ENCODE data around the gene NPPA. TPM values are rescaled to one million over a fixed set of nuclear protein-coding genes. Genes with fewer than 3 reads are reported as not detected.
A peak's percentile ranks its signal among the peaks of the same experiment; 100 is the strongest.

The NPPA gene
- polyA plus RNA-seq, 1 donor = 1.8 TPM

GRCh38 chr1:11841245-11842153 lies 6.1 kb downstream of the NPPA start:
- no peak for DNase-seq

DNA sequence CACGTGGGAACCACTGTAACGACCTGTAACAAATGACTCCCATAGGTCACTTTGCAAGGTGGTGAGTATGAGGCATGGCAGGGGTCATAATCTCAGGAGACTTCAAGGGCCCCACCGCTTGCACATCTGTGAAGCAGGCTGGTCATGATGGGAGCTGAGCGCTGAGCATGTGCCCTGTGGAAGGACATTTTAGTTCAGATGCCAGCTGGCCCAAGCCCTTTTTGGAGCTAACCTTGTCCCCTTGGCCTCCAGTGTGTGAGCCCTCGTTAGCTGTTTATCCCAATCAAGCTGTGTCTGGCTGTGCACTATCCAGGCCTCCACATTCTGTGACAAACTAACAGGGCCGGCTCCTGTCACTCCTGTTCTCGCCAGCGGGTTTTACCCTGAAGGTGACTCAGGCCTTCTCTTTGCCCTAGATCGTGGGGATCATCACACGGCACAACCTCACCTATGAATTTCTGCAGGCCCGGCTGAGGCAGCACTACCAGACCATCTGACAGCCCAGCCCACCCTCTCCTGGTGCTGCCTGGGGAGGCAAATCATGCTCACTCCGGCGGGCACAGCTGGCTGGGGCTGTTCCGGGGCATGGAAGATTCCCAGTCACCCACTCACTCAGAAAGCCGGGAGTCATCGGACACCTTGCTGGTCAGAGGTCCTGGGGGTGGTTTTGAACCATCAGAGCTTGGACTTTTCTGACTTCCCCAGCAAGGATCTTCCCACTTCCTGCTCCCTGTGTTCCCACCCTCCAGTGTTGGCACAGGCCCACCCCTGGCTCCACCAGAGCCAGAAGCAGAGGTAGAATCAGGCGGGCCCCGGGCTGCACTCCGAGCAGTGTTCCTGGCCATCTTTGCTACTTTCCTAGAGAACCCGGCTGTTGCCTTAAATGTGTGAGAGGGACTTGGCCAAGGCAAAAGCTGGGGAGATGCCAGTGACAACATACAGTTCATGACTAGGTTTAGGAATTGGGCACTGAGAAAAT lies 7.6 kb downstream of the NPPA start:
- no peak for DNase-seq

GRCh38 chr1:11838349-11839272 lies 9.0 kb downstream of the NPPA start:
- DNase-seq = peak; percentile 68

- no peak for DNase-seq
Measured at GRCh38 chr1:11837767-11838348, 9.7 kb downstream of the NPPA start.

GRCh38 chr1:11836955-11837766 lies 10.4 kb downstream of the NPPA start:
- no peak for DNase-seq

GRCh38 chr1:11835441-11836225 lies 11.9 kb downstream of the NPPA start:
- no peak for DNase-seq

GRCh38 chr1:11833900-11834299 lies 13.7 kb downstream of the NPPA start:
- no peak for DNase-seq

GRCh38 chr1:11833497-11833896 lies 14.1 kb downstream of the NPPA start:
- no peak for DNase-seq

GRCh38 chr1:11831945-11832725 lies 15.4 kb downstream of the NPPA start:
- DNase-seq = no peak

DNA sequence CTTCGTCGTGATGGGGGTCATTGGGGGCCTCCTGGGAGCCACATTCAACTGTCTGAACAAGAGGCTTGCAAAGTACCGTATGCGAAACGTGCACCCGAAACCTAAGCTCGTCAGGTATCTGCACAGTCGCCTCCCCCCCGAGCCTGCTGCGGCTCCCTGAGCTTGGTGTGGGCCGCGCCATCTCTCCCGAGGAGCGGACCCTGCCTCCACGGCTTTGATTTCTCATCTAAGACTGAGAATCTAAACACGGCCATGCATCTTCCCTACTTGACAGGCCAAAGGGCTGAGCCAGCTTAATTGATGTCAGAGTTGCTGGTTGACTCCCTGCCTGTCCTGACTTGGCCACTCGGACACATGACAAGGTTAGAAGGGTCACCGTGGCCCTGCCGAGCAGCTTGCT lies 19.1 kb downstream of the NPPA start:
- DNase-seq = no peak

- DNase-seq = no peak
Measured at GRCh38 chr1:11826946-11827345, 20.6 kb downstream of the NPPA start.

DNA sequence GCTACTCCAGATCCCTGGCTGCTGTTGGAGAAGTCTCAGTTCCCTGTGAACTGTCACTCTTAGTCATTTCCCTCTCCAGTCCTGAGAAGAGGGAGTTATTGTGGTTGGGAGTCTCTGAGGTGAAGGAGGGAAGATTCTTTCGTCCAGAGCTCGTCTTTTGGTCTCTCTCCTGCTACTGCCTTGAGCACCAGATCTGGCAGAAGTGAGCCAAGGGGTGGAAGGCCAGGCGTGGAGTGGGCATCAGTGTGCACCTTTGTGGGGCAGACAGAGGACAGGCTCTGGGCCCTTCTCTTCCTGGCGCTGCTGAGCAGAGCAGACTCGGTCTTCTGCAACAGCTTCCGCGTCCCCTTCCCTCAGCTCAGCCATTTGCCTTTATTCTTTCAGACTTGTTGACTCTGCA lies 22.5 kb downstream of the NPPA start:
- DNase-seq = no peak

DNA sequence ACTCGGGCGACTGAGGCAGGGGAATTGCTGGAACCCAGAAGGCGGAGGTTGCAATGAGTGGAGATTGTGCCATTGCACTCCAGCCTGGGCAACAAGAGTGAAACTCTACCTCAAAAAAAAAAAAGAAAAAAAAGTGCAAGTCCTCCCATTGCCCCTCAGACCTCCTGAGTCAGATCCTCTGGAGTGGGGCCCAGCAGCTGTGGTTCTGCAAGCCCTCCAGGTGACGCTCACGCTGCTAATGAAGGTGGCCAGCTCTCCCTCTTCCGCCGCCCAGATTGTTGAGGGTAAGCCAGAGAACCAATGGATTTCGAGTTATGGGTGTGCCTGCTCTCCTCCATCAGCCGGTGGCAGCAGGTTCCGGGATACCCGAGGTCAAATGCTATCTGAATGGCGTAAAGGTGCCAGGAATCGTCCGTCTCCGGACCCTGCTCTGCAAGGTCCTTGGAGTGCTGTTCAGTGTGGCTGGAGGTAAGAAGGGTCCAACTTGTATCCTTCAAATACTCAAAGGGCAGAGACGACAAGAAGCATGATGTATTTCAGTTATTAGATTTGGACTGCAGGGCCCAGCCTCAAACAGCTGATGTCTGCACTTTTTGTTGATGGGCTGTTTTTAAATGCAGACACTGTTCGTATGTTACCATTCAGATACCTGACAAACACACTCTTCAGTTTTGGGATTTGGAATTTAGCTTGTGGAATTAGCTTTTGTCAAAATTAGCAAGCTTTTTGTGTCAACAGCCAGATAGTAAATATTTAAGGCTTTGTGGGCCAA lies 24.0 kb downstream of the NPPA start:
- no peak for DNase-seq

DNA sequence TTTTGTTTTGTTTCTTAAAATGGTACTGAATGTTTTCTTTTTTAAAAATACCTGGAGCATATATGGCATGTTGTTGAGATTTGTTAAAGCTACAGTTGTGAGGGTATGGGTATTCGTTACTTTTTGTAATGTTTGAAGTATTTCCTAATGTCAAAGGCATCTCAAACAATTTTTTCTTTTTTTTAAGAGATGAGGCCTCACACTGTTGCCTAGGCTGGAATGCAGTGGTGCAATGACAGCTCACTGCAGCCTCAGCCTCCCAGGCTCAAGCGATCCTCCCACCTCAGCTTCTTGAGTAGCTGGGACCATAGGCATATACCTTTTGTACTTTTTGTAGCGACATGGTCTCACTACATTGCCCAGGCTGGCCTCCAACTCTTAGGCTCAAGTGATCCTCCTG lies 25.5 kb downstream of the NPPA start:
- no peak for DNase-seq

DNA sequence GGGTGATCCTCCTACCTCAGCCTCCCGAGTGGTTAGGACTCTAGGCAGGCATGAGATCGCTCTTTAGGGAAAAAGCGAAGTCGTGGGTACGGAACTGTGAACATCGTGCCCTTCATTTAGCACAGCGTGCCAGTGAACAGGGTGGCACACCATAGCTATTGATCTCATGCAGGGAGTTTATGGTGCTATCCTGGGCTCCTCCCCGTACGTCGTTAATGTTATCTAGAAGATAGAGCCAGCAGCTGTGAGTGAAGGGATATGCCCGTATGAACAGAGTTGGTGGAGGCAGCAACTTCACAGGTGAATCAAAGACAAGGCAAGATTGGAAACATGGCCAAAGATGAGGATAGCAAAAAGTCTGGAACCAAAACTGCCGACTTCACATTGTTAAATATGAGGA lies 30.4 kb downstream of the NPPA start:
- DNase-seq = no peak

DNA sequence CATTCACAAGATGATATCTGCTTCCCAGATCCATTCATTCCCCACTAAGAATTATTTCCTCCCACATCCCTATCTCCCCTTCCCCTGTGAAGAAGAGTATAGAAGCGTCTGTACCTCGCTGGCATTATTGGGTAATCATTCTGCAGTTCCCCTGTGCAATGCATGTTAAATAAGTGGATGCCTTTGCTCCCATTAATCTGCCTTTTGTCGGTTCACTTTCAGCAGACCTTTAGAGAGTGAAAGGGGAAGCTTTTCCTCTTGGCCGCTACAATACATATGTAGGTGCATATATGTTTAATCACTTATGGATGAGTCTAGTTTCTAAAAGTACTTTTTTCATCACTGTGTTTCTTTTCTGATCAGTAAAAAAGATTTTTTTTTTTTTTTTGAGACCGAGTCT lies 34.6 kb downstream of the NPPA start:
- no peak for DNase-seq

DNA sequence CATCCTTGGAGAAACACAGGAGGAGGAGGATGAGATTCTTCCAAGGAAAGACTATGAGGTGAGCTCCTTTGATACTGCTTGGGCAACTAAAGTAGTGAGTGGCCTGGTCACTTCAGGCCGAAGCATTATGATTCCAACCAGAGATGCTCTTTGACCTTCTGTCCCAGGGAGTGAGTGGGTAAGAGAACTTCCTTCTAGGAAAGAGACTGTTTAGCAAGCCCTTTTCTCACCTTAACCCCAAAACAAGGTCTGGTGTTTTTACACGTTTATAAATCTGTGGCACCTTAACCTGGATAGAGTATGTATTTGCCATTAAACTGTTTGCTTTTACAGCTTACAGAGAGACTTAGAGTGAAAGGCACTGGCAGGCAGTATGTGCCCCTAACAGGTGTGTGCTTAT lies 40.5 kb downstream of the NPPA start:
- no peak for DNase-seq

DNA sequence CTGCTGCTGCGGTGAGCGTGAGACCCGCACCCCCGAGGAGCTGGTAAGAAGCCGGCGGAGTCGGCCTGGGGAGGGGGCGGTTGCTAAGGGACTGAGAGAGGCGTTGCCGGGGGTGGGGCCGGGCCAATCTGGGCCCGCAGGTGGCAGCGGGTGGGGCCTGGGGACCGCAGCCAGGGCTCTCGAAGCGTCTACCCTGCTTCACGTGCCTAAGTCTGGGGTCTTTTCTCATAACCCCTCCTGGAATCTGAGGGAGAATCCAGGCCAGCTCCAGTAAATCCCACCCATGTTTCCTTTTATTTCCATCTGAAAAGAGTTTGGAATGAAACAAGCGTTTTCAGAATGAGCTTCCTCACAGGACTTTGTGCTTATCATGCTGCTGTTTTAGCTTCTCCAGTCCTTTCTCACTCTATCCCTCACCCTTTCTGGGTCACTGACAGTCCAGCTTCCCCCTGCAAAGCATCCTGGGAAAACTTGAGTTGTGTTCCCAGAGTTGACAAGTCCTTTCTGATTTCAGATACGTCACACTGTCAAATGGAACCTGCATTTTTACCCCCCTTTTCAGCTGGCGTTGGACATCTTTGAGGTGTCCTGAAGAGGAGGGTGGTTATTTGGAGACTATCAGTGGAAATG lies 41.2 kb downstream of the NPPA start:
- no peak for DNase-seq

Data from hindlimb muscle (tissue), 1 donor.